Keratinocyte (primary cell): Measurements from ENCODE around the gene PHACTR1.

Experiments used
- EZH2 ChIP-seq: IDR thresholded peaks from one replicate; pipeline ENCODE4 v1.6.1; 2012; ENCODE audit warnings: inconsistent platforms, mild to moderate bottlenecking, low read length, moderate library complexity
- TF ChIP-seq, protein P1 (sequence below), 3 experiments: IDR thresholded peaks in 1 of 3; conservative IDR thresholded peaks in 1 of 3; optimal IDR thresholded peaks in 1 of 3; 2 replicates in 2 of 3; 3 replicates in 1 of 3; pipeline versions ENCODE3 to v1.5.1; 2011; ENCODE audit warnings: low read length in 3 of 3, mild to moderate bottlenecking in 3 of 3, moderate library complexity in 2 of 3, control low read depth in 1 of 3, inconsistent platforms in 1 of 3; ENCODE audit not compliant: insufficient read depth in 2 of 3; ENCODE audit errors: extremely low read depth in 1 of 3

DNA sequence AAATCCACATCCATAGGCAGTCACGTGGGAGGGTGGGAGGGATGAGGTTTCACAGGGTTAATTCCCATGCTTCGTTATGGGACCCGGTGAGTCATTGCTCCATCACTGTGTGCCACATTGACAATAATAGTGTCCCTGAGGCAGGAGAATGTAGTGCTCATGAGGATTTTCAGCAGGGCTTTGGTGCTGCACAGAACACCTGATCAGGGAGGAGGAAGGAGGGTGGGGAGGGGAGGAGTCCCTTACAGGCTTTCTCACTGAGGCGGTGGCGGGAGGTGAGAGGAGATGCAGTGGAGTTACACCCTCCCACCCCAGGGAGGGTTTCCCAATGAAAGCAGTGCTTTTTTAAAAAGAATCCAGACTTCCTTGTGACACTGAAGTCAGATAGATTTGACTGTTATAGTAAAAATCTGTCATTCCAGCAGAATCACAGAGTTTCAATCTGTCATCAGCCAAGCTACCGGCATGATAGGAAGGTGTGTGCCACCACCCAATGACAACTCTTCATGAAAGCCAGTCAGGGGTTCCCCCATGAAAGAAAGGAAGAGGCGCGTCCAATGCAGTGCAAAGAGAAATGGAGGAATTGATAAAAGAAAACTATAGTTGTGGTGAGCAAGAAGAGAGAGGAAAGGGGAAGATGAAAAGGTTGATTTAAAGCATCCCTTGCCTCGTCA, 467.0 kb downstream of the PHACTR1 start:
- TF ChIP-seq, protein P1, sequence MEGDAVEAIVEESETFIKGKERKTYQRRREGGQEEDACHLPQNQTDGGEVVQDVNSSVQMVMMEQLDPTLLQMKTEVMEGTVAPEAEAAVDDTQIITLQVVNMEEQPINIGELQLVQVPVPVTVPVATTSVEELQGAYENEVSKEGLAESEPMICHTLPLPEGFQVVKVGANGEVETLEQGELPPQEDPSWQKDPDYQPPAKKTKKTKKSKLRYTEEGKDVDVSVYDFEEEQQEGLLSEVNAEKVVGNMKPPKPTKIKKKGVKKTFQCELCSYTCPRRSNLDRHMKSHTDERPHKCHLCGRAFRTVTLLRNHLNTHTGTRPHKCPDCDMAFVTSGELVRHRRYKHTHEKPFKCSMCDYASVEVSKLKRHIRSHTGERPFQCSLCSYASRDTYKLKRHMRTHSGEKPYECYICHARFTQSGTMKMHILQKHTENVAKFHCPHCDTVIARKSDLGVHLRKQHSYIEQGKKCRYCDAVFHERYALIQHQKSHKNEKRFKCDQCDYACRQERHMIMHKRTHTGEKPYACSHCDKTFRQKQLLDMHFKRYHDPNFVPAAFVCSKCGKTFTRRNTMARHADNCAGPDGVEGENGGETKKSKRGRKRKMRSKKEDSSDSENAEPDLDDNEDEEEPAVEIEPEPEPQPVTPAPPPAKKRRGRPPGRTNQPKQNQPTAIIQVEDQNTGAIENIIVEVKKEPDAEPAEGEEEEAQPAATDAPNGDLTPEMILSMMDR (optimal IDR thresholded peaks at IDR 0.05 in 1 of 3, IDR thresholded peaks at IDR 0.05 in 1 of 3, conservative IDR thresholded peaks at IDR 0.05 in 1 of 3; ENCODE audit: extremely low read depth in 1 of 3, insufficient read depth in 2 of 3, low read length in 3 of 3): no peak
- no peak for TF ChIP-seq EZH2
